A172 (cell line): ENCODE results near the gene TPBGL. TPM values are rescaled to one million over a fixed set of nuclear protein-coding genes. Genes with fewer than 3 reads are reported as not detected.

ENCODE experiments used
- DNase-seq: peaks from one replicate; pipeline ENCODE4 v3.0.0-alpha.2; 2015; ENCODE audit warnings: low spot score
- total RNA-seq: library from RNA; depleted of rRNA; stranded (reverse); fragments of >200 nt; shearing (Covaris generic); gene quantifications from 2 replicates; pipeline ENCODE4 v1.2.3, GENCODE V29; 2014

TPBGL gene
- total RNA-seq, 1 experiment from 2014 or later, result not detected

DNA sequence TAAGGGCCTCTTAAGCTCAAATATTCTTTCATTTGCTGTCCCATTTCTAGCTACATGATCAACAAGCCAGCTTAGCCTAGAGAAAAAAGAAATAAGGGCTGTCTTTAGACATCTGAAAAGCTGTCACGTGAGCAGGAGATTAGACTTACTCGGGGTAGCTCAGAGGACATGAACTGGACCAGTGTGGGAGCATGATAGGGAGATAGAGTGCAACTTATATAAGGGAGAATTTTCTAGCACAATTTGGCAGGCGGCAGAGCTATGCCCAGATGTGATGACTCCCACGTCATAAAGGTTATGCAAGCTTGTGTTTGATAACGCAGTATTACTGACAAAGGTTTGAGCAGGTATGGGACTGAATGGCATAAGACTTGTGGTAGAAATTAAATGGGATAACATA lies 28.2 kb upstream of the TPBGL start:
- DNase-seq, result no peak

DNA sequence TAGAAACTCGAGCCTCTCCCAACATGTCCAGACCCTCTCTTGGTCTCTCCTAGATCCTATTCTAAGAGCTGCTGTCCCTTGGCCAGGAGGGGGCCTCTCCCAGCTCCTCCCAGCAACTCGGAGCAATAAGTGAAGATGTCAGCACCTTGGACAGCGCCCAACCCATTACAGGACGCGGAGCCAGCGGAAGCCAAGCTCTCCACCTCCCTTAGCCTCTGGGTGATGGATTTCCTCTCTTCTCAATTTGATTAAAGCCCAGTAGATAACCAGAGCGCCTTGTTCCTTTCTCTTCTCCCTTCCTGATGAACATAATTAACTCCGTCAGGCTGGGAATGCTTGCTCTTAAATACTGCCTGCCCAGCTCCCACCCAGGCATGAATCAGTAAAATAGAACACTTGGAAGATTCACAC lies 26.2 kb upstream of the TPBGL start:
- peak; percentile 87 for DNase-seq

DNA sequence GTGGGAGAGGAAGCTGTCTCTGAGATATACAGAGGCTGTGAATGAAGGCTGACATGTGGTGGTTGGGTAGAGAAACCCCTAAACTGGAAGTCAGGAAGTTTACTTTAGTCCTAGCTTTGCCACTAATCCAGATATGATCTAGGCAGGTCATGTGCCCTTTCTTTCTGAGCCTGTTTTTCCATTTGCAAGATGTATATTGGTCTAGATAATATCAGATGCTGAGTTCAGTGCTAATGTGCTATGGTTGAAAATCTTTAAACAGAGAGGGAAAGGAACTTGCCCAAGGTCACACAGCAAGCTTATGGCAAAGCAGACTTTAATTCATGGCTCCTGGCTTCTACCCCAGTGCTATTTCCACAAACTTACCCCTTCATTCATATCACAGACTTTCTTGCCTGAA lies 25.7 kb upstream of the TPBGL start:
- no peak for DNase-seq

DNA sequence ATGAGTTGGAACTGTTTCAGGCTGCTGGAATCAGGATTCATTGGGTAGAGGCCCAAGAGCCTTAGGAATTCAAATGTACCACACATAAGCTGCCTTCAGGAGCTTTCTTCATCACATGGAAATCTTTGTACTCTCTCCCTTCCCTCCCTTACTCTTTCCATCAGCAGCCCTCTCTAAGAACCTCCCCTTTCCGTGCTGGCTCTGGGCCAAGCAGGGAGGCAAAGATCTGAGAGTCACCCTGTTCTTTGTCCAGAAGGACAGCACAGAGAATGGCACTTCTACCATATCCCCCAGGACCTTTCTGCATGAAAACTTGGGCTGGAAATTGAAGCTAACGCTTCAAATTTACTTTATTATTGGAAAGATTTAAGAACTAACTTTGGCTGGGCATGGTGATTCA lies 20.7 kb upstream of the TPBGL start:
- DNase-seq, result no peak

DNA sequence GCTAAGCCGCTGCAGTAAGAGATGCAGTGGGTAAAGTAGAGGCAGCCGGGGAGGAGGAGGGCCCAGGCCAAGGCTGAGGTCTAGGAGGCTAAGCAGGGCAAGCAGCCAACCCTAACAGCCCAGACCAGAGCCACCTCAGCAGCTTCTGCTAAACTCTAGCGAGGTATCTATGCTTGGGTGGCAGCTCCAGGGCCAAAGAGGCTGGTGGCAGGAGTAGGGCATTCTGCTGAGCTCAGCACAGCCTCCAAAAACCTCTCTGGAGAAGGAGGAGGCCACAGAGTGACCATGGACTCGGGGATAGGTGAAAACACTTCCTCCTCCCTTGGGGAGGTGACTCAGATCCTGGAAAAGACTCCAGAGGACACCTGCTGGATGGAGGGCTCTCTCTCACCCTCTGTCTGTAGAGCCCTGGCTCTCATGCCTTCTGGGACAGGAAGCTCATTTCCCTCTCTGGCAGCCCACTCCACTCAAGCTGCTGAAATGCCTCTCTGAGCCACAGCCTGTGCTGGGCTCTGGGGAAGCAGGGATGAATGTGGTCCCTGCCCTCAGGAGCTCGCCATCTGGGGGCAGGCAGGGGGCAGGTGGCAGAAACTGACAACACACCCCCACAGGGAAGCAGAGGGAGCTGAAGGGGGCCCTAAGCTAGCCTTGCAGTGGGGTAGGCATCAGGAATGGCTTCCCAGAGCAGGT lies 16.5 kb upstream of the TPBGL start:
- DNase-seq, result peak; percentile 40

DNA sequence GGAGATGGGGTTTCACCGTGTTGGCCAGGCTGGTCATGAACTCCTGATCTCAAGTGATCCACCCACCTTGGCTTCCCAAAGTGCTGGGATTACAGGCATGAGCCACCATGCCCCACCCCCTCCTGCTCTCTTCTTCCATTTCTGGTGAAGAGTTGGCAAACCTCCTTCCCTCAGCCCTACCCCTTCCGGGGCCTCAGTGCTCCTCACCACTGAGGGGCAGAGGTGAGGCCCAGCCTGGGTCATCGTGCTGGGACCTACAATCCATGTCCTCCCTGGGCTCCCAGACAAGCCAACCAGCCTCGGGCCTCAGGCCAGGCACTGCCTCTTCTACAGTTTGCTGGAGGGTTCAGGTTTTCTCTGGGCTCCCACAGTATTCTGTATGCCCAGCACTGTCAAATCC lies 14.8 kb upstream of the TPBGL start:
- DNase-seq, result no peak

DNA sequence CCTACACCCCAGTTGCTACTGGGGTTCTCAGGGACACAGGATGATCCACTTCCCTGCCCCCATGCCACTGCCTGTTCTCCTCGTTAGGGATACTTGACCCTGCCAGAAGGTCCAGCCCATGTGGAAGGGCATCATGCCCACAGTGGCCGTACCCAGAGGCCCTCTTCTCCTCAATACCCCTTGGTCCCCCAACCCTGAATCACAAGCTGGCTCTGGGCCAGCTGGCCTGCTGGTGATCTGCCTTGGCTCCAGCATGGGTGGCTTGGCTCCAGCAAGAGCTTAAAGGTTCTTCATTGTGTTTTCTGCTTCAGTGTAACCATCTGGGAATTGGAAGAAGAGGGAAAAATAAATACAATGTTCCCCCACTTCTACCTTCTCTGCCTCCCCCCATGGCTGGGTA lies 11.1 kb upstream of the TPBGL start:
- DNase-seq, result no peak

DNA sequence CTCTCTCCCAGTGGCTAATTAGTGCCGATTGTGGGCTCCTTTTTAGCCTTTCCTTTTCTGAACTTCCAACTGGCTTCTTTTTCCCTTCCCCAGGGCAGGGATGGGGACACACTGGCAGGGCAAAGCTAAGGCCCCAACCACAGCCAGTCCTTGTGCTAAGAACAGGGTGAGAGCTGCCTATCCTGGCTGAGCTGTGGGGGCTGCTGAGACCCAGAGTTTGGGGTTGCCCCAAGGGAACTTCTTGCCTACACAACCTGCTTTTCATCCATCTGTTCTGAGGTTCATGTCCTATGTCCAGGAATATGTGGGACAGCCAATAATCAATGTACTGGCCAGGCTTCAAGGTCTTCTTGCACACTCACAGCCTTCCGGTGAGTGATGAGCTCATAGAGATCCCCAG lies 10.0 kb upstream of the TPBGL start:
- DNase-seq, result no peak

DNA sequence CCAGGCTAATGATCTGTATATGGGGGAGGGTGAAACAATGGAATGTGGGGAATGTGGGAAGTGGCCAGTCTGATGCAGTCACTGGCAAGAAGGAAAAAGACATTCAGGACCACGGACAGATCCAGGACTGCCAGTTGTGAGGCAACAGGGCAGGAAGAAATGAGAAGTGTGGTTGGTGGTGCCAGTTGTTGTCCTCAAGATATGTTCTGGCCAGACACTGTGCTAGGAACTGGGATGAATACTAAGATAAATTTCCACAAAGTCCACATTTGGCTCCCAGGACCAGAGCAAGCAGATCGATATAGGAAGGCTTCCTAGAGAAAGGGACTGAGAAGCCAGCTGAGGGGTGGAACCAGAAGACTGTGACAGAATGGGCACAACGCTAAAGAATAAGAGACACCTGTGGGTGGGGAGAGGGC lies 6.8 kb upstream of the TPBGL start:
- peak; percentile 81 for DNase-seq

DNA sequence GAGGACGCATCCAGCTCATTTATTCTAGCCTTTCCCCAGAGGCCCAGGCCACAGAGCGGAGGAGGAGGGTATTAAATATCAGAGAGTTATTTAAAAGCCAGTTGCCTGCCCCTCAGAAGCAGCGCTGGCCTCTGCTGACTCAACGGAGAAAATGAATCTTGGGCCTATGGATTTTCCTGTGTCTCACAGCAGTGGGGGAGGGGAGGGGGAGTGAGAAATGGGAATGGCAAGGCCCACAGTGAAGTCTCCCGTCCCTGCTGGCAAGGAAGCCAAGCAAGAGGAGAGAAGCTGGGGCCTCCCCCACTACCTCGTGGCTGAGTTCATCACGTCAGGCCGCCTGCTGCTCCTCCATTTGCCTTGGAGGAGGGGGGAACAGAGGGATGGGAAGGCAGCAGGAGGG lies 4.5 kb upstream of the TPBGL start:
- DNase-seq, result no peak

DNA sequence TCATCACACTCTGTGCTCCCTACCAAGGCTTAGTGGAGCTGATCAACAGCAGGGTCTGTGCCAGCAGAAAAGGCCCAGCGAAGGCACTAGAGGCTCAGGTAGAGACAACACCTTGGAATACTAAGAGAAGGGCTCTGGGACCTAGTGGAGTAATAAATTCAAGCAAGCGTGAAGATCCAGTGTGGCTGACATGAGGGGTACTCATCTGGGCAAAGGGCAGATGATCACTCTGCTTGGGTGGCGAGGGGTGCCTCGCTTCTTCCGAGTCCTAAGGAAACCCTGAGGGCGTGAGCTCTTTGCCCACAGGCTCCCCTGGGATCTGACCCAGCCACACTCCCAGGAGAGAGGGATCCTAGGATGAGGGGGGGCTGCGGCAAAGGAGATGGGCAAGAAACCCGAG lies 3.5 kb upstream of the TPBGL start:
- DNase-seq, result no peak

DNA sequence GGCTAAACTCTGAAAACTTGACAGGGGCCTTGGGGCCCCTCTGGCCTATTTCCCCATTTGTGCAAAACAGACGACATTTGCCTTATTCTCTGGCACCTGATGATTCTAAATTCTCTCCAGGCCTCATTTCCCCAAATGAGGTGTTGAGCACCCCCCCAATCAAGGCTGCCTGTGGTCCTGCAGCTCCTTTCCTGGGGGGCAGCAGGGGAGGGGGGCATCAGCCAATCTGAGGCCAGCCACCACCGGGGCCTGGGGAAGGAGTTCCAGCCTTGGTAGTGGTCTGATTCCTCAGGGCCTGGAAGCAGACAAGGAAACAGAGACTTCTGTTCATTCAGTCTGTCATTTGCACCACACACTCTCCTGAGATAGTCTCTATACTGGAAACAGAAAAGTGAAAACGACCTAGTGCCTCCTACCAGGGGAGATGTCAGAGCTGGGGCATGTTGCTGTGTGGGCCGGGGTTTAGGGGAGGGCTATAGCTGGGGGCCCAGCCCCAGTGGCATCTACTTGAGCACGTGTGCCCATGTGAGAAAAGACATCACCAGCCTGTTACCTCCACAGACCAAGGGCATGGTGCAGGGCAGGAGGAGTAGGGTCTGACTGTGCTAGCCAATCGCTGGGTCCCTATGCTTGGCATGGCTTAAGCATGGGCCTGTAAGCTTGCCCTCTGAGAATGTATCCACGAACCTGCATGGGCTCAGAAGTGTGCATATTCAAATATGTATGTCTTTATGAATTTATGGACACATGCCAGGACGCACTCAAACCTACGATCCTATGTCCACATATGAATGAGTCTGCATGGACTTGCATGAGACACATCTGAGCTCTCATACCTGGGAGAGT lies 1.8 kb upstream of the TPBGL start:
- no peak for DNase-seq

DNA sequence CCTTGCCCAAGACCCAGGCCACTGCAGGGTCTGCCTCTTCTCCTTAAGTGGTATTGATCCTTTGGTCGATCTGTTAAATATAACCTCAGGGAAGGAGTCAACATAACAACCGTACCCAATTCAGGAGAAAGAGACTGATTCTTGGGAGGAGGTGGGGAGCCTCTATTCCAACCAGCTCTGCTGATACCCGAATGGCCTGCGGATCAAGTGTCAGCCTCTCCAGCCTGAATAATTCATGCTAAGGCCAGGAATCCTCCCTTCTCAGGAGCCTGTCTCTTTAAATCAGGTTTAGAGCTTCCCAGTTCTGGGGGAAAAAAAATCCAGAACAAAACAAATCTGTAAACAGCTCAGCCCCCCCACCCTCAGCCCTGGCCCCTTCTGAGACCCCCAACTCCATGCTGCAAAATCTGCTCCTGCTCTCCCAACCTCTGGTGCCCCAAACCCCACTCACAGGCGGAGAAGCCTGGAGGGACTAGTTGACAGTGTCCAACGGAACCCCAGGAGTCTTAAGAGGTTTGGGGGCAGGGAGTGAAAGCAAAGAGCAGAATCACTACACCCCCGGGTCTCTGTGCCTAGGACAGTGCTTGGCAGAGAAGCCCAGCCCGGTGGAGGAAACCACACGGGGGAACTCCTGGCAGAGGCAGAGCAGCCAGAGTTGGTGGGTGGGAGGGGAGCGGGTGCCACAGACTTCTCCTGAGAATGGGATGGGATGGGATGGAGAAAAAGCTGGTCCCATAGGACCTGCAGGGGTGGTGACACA lies 863 bp upstream of the TPBGL start:
- no peak for DNase-seq

DNA sequence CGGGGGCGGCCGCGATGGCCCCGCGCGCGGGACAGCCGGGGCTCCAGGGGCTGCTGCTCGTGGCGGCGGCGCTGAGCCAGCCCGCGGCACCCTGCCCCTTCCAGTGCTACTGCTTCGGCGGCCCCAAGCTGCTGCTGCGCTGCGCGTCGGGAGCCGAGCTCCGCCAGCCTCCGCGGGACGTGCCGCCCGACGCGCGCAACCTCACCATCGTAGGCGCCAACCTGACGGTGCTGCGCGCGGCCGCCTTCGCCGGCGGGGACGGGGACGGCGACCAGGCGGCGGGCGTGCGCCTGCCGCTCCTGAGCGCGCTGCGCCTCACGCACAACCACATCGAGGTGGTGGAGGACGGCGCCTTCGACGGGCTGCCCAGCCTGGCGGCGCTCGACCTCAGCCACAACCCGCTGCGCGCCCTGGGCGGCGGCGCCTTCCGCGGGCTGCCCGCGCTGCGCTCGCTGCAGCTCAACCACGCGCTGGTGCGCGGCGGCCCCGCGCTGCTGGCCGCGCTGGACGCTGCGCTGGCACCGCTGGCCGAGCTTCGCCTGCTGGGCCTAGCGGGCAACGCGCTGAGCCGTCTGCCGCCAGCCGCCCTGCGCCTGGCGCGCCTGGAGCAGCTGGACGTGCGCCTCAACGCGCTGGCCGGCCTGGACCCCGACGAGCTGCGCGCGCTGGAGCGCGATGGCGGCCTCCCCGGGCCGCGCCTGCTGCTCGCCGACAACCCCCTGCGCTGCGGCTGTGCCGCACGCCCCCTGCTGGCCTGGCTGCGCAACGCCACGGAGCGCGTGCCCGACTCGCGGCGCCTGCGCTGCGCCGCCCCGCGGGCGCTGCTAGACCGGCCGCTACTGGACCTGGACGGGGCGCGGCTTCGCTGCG lies 697 bp downstream of the TPBGL start:
- no peak for DNase-seq

DNA sequence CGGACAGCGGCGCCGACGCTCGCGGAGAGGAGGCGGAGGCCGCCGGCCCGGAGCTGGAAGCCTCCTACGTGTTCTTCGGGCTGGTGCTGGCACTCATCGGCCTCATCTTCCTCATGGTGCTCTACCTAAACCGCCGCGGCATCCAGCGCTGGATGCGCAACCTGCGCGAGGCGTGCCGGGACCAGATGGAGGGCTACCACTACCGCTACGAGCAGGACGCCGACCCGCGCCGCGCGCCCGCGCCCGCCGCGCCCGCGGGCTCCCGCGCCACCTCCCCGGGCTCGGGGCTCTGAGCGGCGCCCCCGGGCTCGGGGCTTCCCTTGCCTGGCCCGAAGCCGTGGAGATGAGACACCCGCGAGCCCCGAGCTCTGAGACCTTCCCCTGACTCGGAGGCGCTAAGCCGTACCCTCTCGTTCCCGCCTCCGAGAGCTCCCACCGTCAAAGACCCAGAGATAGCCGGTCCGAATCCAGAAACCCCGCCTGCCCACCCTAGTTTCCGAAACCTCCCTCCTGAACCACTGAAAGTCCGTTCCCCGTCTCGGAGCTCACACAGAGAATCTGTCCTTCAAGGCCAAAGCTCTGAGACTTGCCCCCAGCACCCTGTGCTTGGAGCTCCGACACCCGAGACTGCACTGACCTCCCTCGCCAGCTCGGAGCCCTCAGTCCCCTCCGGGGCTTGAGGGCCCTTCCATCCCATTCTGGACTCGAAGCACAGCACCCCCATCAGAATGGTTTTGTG lies 1.5 kb downstream of the TPBGL start:
- peak; percentile 49 for DNase-seq

DNA sequence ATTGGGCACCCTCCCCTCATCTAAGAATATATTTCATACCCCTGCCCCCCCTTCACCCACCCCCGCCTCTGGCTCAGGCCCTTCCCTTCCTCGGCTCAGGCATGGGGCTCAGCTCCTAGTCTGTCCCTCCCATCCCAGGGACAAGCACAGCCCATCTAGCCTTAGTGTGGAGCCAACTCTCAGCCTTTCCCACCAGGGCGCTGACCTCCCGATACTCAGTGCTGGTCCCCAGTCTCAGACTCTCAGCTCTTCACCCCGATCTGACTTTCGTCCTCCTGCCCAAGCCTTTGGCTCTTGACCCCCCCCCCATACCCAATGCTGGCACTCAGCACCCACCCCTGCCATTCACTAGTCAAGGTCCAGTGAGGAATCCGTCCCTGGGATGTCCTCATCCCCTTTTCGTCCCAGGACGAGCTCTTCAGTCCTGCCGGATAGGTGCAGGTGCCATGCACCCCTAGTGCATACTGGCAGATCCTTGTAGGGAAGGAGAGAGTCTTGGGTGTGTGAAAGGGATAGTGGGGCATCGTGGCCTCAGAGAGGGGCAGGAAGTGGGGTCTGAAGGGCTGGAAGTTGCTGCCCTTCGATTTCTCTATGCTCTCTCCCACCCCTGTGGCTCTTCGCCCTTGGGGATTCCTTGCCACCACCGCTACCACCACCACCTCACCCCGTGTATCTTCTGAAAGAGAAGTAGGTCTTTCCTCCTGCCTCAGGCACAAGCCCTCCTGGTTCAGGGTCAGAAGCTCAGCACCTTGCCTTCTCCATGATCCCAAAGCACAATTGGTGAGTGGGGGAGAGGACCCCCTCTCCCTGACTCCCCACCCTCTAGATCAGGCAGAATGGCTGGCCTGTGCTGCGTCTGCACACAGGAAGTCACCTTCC lies 2.4 kb downstream of the TPBGL start:
- no peak for DNase-seq

DNA sequence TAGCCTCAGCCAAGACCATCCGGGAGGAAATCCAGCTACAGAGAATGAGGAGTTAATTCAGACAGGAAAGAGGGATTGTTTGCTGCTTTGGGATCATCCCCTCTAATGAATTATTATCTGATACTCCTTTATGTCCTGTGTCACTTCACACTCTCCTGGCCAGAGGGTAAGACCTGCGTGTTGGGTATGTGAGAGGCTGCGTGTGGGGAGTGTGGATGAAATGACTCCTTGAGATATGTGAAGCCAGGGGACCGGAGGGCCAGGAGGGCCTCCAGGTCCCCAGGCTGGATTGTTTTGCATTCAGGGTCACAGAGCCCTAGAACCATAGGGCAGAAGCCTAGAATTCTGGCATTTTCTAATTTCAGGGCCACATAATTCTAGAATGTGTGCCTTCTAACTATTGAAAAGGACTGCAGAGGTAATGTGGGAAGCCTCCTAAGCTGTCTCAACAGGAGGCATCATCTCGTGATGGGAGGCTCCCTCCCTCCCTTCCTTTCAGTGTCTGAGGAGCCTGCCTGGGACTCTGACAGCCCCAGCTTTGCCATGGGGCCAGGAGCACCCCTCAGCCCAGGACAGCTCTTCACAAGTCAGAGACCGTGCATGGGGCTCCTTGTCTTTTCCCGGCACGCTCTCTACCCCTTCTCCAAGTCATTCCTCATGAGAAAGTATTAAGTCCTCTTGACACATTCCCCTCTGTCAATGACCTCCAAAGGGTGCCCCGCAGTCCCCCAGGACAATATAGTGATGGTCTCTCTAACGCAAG lies 3.7 kb downstream of the TPBGL start:
- no peak for DNase-seq

DNA sequence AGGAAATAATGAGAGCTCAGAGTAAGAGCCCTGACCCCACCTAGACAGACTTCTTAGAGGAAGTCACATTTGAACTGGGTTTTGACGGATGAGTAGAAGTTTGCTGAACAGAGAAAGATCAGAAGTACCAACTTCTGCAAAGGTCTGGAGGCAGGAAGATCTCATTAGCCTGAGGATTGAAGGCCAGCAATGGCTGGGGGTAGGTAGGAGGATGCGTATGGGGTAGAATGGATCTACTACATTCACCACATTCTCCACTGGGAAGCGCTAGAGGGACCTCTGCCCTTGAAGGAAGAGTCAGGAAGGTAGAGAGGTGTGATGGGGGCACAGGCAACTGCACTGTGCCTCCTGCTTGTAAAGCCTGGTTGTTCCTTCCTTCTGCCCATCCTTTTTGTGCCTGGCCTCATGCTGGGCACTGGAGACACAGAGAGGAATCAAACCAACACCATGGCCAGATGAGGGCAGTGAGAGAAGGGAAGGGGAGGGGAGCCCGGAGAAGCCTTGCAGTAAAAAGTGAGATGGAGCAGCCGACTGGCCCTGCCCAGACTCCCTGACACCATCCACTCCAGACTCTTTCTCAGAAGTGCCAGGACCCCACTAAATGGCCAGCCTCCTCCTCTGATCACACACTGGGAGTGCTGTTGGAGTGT lies 4.9 kb downstream of the TPBGL start:
- no peak for DNase-seq
